HG03066 (cell line): ENCODE measurements around the gene EFCAB8.

Experiments used
- ATAC-seq: cut with Tn5 transposase; IDR thresholded peaks from one replicate; pipeline ENCODE4 v1.9.1; 2021; ENCODE audit warnings: low read depth; ENCODE audit not compliant: unreplicated experiment

Gene EFCAB8

DNA sequence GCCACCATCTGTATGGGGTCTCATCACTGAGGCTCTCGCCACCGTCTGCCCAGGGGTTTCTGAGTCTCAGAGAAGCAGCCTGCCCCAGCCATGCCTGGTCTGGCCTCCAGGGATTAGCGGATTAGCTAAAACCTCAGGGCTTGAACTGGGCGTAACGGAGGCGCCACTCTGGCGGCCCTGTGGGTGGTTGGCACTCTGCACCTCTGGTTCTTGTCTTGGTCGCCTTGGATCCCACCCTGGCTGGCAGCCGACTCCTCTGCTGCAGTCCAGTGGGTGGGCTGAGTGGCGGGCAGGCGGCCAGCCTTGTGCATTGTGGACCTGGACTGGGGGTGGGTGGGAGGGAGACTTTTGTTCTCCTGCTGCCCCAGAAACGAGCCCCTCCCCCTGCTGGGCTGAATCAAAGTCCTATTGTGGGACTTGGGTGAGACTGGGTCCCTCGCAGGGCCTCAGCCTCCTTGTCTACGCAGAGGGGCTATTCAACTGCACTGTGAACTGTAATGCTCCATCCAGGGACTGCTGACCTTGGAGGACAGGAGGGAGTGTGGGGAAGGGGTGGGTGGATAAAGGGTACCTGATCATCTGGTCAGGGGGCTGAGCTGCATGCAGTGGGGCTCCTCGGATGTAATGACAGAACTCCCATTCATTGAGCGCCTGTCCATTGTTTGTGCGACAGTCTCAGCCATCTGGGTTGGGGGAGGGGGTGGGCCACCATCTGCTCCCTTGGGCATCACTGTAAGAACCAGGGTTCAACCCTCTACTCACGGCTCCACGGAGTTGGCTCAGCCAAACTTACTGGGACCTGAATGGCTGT lies 121.6 kb downstream of the EFCAB8 start:
- ATAC-seq, result no peak

DNA sequence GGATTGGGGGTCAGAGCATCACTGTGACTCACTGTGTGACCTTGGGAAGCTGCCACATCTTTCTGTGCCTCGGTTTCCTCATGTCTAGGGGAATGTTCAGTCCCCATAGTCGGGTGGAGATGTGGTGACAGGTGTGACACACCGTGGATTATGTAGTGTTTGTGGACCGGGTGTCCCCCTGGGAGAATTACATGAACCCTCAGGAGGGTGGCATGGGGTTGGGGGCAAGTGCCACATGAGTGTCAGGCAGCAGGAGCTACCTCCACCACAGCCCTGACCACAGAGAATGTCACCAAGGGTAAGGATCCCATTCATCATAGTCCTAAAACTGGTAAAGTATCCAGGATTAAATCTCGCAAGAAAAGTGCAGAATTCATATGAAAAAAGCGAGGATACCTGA lies 122.3 kb downstream of the EFCAB8 start:
- ATAC-seq, result no peak

GRCh38 chr20:32982617-32983458 lies 124.1 kb downstream of the EFCAB8 start:
- ATAC-seq, result no peak

GRCh38 chr20:32983459-32984112 lies 124.9 kb downstream of the EFCAB8 start:
- no peak for ATAC-seq

- no peak for ATAC-seq
These were observed 125.5 kb downstream of the EFCAB8 start for GRCh38 chr20:32984196-32984595.

DNA sequence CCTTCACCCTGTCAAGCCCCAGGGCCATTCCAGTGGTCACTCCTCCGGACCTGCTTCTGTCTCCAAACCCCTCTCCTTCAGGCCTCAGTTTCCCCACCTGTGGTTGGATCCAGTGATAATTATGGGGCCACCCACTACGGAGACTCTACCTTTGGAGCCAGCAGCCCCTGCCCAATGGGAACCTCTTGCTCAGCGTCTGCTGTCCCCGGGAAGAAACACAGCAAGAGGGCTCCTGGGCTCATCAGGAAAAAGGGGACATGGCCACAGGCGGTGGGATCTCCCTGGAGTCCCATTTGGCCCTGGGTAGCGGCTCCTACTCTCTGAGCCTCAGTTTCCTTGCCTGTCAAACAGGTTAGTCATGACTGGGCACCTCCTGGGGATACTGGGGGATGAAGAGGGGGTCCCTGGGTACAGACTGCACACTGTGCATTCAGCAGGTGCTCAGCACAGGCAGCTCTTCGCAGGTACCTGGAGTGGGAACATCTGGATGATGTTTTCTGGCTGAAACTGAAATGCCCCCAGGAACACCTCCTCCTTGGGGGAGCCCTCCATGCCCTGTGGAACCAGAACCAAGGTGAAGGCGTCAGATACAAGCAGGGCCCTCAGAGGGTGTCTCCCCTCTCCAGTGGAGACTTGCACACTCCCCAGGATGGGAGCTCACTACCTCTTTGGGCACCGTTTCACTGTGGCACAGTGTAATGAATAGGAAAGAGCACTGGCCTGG lies 126.1 kb downstream of the EFCAB8 start:
- ATAC-seq, result no peak

DNA sequence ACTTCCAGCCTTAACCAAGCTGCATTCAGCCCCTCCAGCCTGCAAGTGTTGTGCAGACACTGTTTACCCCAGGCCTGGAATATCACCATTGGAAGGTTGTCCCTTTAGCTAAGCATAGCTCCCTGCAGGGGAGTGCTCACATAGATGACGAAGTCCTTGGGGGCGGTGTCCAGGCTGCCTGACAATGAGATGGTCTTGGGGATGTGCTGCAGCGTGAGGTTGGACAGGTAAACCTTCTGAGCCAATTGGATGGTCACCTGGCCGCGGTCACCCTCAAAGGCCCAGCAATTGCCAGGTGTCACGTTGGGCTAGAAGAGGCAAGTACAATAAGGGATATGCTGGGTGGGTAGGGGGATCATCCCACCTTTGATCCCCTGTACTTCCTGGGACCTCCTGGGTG lies 126.9 kb downstream of the EFCAB8 start:
- ATAC-seq, result no peak

DNA sequence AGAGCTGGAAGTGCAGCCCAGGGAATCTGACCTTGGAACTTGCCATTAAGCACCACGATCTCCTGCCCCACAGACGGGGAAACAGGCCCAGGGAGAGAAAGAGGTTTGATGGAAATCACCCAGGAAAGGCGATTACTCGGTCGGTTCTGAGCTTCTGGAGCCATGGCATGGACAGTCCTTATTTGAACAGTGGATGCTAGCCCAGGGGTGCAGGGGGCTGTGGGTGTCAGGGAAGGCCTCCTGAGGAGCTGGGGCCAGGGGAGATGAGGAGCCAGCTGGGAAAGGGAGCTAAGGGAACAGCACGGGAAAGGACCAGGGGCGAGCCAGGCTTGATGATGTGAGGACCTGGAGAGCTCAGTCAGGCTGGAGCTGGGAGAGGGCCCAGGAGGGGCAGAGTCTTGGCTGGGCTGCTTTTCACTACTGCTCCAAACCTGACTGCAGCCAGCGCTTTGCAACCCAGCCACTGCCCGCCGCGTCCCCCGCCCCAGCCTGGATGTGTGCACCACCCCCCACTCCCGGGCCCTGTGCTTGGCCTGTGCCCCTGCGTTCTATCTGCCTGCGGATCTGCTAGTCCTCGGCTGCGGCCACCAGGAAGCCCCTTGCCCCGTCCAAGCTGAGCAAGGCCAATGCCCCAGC lies 127.7 kb downstream of the EFCAB8 start:
- no peak for ATAC-seq

DNA sequence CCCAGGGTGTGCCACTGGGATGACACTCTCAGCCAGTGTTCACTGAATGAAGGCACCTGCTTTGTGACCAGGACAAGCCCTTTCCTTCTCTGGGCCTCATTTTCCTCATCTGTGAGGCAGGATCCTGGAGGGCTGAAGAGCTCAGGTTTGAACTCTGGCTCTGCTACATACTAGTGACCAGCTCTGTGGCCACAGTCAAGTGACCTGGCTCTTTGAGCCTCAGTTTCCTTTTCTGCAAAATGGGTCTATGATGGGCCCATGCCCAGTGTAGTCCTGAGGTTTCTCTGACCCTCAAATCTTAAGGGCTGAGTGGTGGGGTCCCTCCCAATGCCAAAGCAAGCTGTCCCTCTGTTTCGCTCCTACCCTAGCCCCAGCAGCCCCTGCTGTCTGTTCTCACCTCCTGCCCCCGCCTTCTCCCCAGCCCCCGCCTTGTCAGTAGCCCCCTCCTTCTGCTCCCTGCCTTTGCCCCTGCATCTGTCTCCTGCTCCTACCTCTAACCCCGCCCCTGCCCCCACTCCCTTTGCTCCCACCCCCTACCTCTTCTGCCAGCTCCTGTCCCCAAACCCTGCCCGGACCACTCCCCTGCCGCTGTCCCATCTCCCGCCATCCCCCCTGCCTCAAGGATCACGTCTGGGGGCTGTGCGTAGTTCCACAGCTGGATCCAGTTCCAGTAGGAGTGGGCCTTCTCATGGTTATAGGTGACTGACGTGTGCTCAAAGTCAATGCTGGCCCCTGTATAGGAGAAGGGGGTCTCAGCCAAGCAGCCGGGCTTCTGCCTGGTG lies 128.5 kb downstream of the EFCAB8 start:
- no peak for ATAC-seq

GRCh38 chr20:32988008-32988407 lies 129.3 kb downstream of the EFCAB8 start:
- no peak for ATAC-seq

DNA sequence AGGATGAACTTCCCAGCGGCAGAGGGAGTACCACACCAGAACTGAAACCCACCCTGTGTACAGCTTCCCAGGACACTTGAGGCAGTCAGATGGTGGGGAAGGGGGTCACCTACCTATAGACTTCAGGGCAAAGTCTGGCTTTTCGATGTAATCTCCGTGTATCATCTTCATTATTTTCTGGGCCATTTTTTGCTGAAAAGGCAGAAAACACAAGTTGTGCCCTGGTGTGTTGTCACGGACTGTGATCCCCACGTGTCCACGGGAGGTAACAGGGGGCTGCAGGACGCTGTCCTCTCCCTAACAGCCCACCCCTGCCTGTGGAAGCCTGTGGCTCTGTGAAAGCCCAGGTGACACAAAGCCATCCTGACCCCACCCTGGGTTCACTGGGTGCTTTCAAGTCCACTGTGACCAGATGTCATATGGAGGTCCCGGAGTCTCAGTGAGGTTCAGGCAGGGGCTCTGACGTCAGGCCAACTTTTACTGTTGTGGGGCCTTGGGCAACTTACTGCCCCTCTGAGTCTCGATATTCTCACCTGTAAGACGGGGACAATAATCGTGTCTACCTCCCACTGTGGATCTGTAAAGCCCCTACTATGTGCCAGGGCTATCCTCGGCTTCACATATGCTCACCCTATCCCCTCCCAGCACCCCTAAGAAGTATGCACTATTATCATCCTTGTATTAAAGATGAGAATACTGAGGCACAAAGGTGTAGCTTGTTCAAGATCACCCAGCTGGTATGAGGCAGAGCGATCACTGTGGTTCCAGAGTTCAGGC lies 131.0 kb downstream of the EFCAB8 start:
- ATAC-seq, result no peak

DNA sequence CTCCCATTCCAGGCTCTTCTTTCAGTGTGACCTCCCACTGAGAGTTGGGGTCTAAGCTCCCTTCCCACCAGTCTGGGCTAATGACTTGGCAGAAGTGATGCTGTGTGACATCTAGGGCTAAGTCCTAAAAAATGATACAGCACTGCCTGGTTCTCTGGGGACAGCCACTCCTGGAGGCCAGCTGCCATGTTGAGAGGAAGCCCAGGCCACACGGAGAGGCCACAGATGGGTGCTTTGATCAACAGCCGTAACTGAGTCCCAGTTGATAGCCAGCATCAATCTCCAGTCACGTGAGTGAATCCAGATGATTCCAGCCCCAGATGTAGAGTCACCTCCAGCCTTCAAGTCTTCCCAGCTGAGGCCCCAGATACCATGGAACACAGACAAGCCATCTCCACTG lies 131.7 kb downstream of the EFCAB8 start:
- ATAC-seq, result no peak

DNA sequence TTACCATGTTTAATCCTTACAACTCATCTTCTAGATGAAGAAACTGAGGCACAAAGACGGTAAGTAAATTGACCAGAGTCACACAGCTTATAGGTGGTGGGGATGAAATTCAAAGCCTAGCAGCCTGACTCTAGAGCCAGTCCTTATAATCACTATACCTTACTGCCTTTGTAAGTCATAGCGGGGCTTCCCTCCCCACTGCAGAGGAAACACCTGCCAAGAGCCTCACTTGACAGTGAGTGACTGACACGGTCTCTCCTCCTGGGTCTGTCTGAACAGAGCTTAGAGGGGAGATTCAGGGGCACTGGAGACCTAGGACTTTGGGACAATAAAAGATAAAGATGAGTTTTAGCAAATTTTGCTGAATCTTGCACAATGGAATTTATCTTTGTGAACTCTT lies 132.7 kb downstream of the EFCAB8 start:
- ATAC-seq, result no peak

GRCh38 chr20:32991792-32992641 lies 133.3 kb downstream of the EFCAB8 start:
- ATAC-seq, result no peak

- no peak for ATAC-seq
These were observed 134.8 kb downstream of the EFCAB8 start for GRCh38 chr20:32993496-32994050.

DNA sequence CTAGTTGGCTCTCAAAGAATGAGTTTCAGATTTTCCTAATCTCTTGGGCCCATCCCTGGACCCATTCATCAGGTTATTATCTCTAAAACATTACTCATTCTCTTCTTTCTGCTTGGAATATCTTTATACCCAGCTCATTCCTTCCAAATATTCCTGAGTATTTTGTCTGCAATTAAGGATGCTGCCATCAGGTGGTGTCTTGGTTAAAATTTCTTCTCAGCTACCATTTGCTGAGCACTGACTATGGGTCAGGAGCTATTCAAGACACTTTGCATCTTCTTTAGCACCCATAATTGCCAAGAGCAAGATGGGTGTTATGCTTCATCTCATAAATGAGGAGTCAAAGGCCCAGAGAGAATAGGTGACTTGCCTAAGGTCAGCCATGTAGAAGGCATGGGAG lies 137.1 kb downstream of the EFCAB8 start:
- no peak for ATAC-seq

DNA sequence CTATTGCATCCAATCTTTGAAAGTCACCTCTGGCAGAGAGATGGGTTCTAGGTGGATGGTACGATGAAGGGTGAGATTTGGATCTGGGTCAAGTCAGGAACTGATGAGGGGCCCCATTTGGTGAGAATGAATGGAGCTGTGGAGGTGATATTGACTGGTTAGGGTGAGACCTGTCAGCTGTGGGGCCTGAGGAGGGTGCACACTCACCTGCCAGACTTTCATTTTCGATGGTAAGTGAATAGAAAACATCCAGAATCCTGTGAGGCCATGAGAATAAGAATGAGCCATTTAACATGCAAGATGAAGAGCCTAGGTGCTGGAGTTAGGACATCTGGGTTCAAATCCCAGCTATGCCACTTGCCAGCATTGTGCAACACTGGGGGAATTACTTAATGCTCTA lies 138.7 kb downstream of the EFCAB8 start:
- no peak for ATAC-seq
